ENCODE measurements around the gene CHCHD6. TPM values are rescaled to one million over a fixed set of nuclear protein-coding genes. Genes with fewer than 3 reads are reported as not detected.
A peak's percentile ranks its signal among the peaks of the same experiment; 100 is the strongest.

Gene CHCHD6
- total and polyA plus RNA-seq, 2 donors from 2014 or later = 10.7 to 35.2 TPM

DNA sequence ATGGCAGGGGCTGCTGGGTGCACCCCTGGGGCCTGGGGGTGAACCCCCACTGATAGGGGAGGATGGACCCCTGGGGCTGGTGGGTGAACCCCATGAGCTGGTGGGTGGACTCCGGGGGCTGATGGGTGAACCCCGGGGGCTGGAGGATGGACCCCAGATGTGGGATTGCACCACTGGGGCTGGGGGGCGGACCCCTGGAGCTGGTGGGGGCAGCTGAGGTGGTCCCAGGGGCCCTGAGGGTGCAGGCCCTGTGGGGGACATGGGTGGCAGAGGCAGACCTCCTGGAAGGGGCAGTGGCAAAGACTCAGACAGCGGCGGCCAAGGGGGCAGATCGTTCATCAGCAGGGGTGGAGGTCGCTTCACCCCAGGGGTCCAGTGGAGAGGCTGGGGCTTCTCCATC lies 31.7 kb upstream of the CHCHD6 start:
- H3K27me3 ChIP-seq (ENCODE audit: control insufficient read depth, insufficient read depth, low read length) = no peaks in the 10 kb centered on the region
- no peaks in the 10 kb centered on the region for H3K36me3 ChIP-seq (ENCODE audit: control insufficient read depth in 2 of 3, insufficient read depth in 3 of 3, low read length in 3 of 3)
- no peak overlapping the region for H3K27ac ChIP-seq (ENCODE audit: low read depth in 2 of 2, low read length in 2 of 2)
- no peaks in the 10 kb centered on the region for H3K4me1 ChIP-seq (ENCODE audit: control insufficient read depth in 2 of 3, insufficient read depth in 2 of 3, low read depth in 1 of 3, low read length in 3 of 3)
- H3K9me3 ChIP-seq (ENCODE audit: control insufficient read depth in 2 of 3, insufficient read depth in 1 of 3, low read length in 3 of 3) = peaks cover 0 to 2% (median 0%) of the 10 kb centered on the region in 3 donors
- H3K9ac ChIP-seq (ENCODE audit: low read length in 3 of 3) = no peak overlapping the region
- intact Hi-C loops (cut with DNase I) = no loop called here
- TF ChIP-seq, protein P1, sequence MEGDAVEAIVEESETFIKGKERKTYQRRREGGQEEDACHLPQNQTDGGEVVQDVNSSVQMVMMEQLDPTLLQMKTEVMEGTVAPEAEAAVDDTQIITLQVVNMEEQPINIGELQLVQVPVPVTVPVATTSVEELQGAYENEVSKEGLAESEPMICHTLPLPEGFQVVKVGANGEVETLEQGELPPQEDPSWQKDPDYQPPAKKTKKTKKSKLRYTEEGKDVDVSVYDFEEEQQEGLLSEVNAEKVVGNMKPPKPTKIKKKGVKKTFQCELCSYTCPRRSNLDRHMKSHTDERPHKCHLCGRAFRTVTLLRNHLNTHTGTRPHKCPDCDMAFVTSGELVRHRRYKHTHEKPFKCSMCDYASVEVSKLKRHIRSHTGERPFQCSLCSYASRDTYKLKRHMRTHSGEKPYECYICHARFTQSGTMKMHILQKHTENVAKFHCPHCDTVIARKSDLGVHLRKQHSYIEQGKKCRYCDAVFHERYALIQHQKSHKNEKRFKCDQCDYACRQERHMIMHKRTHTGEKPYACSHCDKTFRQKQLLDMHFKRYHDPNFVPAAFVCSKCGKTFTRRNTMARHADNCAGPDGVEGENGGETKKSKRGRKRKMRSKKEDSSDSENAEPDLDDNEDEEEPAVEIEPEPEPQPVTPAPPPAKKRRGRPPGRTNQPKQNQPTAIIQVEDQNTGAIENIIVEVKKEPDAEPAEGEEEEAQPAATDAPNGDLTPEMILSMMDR (IDR thresholded peaks at IDR 0.05; ENCODE audit: borderline replicate concordance, extremely low read depth, insufficient read depth) = no peak
- no peak for FAIRE-seq
- DNase-seq = peak in 1 of 5 donors; percentile 56
- no peak overlapping the region for H3K4me3 ChIP-seq (ENCODE audit: low read length in 3 of 3)

DNA sequence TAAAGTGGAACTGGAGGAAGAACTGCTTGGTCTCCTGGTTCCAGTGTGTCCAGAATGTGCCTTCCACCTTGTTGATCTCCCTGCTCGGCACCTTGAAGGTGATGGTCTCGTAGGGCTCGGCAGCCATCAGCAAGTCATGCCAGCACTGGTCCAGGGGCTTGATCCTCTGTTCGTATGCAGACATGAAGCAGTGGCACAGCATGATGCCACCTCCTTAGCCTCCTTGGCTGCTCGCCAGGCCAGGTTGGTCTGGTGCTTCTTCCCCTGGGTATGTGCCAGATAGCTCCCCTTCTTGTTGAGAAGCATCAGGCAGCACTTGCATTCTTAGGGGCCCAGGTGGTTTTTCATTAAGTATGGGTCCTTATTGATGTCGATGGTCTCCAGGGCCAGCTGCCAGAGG lies 31.3 kb upstream of the CHCHD6 start:
- Histone ChIP-seq H3K4me3 (ENCODE audit: low read length in 3 of 3) (no peak overlapping the region), H3K36me3 (ENCODE audit: control insufficient read depth in 2 of 3, insufficient read depth in 3 of 3, low read length in 3 of 3) (no peaks in the 10 kb centered on the region), H3K27me3 (ENCODE audit: control insufficient read depth, insufficient read depth, low read length) (no peaks in the 10 kb centered on the region), H3K27ac (ENCODE audit: low read depth in 2 of 2, low read length in 2 of 2) (no peak overlapping the region), H3K9ac (ENCODE audit: low read length in 3 of 3) (no peak overlapping the region), H3K9me3 (ENCODE audit: control insufficient read depth in 2 of 3, insufficient read depth in 1 of 3, low read length in 3 of 3) (peaks cover 0 to 2% (median 0%) of the 10 kb centered on the region in 3 donors), H3K4me1 (ENCODE audit: control insufficient read depth in 2 of 3, insufficient read depth in 2 of 3, low read depth in 1 of 3, low read length in 3 of 3) (no peaks in the 10 kb centered on the region)
- no peak for FAIRE-seq
- TF ChIP-seq, protein P1 (IDR thresholded peaks at IDR 0.05; ENCODE audit: borderline replicate concordance, extremely low read depth, insufficient read depth) = no peak
- peak in 1 of 5 donors; percentile 40 for DNase-seq
- intact Hi-C loops (cut with DNase I) = no loop called here

DNA sequence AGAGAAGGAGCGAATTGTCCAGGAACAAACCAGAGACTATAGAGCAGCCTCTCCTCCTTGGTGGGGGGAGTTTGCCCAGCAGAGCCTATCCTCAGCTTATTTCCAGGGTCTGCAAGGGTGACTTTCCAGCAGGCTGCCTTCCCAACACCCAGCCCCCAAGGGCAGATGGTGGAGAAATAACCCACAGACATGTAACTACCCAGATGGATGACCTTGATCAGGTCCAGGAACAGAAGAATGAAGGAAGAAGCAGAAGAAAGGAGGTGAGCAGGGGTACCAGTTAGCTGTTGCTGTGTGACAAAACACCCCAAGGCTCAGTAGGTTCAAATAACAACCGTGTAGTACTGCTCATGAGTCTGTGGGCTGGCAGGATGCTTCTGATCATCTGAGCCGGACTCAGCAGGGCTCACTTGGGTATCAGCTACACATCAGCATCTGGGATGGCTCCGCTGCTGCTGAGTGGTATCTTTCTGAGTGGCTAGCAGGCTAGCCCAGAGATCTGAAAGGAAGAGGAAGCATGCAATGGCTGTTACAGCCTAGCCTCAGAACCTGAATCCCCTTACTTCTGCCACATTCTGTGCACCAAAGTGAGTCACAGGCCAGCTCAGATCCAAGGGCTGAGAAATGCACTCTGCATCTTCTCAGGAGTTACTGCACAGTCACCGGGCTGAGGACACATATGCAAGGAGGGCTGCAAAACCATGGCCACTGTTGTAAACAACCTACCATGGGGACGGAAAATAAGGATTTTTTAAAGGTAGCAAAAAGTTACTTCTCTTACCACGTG lies 26.9 kb upstream of the CHCHD6 start:
- Histone ChIP-seq H3K27me3 (ENCODE audit: control insufficient read depth, insufficient read depth, low read length) (no peaks in the 10 kb centered on the region), H3K9ac (ENCODE audit: low read length in 3 of 3) (no peak overlapping the region), H3K4me3 (ENCODE audit: low read length in 3 of 3) (no peak overlapping the region), H3K27ac (ENCODE audit: low read depth in 2 of 2, low read length in 2 of 2) (no peak overlapping the region), H3K9me3 (ENCODE audit: control insufficient read depth in 2 of 3, insufficient read depth in 1 of 3, low read length in 3 of 3) (peaks cover 0 to 2% (median 0%) of the 10 kb centered on the region in 3 donors), H3K4me1 (ENCODE audit: control insufficient read depth in 2 of 3, insufficient read depth in 2 of 3, low read depth in 1 of 3, low read length in 3 of 3) (peaks cover 0 to 6% (median 0%) of the 10 kb centered on the region in 3 donors), H3K36me3 (ENCODE audit: control insufficient read depth in 2 of 3, insufficient read depth in 3 of 3, low read length in 3 of 3) (no peaks in the 10 kb centered on the region)
- TF ChIP-seq, protein P1 (IDR thresholded peaks at IDR 0.05; ENCODE audit: borderline replicate concordance, extremely low read depth, insufficient read depth) = no peak
- DNase-seq = no peak
- intact Hi-C loops (cut with DNase I) = no loop called here
- FAIRE-seq = no peak

Data from kidney (tissue), 14 donors.